Measurements from ENCODE around the gene C4orf50. TPM values are rescaled to one million over a fixed set of nuclear protein-coding genes. Genes with fewer than 3 reads are reported as not detected.

The C4orf50 gene
- total RNA-seq, 2 donors from 2014 or later, result 0.13 TPM; not detected in 1

DNA sequence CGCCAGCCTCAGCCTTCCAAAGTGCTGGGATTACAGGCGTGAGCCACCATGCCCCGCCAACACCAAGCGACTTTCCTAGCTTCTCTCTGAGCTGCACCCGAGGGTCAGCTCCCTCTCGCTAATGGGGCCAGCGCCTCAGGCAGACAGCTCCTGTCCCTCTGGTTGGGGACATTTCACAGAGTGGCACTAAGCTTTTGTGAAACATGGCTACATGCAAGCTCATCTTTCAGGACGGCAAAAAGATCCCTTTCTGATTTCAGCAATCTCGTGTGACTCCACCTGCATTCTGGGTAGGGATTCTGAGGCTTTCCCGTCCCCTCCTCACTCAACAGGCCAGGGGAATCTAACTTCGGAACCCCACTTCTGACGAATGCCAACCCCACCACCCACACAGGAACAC lies 31.0 kb upstream of the C4orf50 start:
- Histone ChIP-seq H3K9ac (ENCODE audit: low read depth in 2 of 2, low read length in 2 of 2) (no peak overlapping the region), H3K27me3 (no peaks in the 10 kb centered on the region), H3K4me1 (no peaks in the 10 kb centered on the region), H3K27ac (no peak overlapping the region), H3K4me3 (no peak overlapping the region), H3K36me3 (no peaks in the 10 kb centered on the region), H3K9me3 (no peaks in the 10 kb centered on the region)
- TF ChIP-seq, protein P1, sequence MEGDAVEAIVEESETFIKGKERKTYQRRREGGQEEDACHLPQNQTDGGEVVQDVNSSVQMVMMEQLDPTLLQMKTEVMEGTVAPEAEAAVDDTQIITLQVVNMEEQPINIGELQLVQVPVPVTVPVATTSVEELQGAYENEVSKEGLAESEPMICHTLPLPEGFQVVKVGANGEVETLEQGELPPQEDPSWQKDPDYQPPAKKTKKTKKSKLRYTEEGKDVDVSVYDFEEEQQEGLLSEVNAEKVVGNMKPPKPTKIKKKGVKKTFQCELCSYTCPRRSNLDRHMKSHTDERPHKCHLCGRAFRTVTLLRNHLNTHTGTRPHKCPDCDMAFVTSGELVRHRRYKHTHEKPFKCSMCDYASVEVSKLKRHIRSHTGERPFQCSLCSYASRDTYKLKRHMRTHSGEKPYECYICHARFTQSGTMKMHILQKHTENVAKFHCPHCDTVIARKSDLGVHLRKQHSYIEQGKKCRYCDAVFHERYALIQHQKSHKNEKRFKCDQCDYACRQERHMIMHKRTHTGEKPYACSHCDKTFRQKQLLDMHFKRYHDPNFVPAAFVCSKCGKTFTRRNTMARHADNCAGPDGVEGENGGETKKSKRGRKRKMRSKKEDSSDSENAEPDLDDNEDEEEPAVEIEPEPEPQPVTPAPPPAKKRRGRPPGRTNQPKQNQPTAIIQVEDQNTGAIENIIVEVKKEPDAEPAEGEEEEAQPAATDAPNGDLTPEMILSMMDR (IDR thresholded peaks at IDR 0.05), result no peak
- intact Hi-C loops (cut with DNase I), result no loop called here
- DNase-seq, result no peak

DNA sequence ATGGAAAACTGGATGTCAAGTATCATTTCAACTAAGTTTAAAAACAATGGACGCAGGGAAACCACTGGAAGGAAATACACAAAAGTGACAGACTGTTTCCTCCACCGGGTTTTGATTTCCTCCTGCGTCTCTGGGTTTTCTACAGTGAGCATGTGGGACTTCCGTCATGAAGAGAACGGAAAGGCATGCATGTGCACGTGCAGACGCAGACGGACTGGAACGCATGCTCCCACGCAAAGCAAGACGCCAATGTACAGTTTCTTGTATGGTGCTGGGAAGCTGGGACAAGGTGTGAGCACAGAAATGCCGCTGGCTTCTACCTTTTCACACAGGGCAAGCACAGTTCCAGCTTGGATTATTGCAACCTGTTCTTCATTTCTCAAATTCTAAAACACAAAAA lies 30.3 kb upstream of the C4orf50 start:
- no peak for DNase-seq
- Histone ChIP-seq H3K9ac (ENCODE audit: low read depth in 2 of 2, low read length in 2 of 2) (no peak overlapping the region), H3K36me3 (no peaks in the 10 kb centered on the region), H3K27me3 (no peaks in the 10 kb centered on the region), H3K4me1 (no peaks in the 10 kb centered on the region), H3K9me3 (no peaks in the 10 kb centered on the region), H3K4me3 (no peak overlapping the region), H3K27ac (no peak overlapping the region)
- intact Hi-C loops (cut with DNase I), result no loop called here
- TF ChIP-seq, protein P1 (IDR thresholded peaks at IDR 0.05), result no peak

DNA sequence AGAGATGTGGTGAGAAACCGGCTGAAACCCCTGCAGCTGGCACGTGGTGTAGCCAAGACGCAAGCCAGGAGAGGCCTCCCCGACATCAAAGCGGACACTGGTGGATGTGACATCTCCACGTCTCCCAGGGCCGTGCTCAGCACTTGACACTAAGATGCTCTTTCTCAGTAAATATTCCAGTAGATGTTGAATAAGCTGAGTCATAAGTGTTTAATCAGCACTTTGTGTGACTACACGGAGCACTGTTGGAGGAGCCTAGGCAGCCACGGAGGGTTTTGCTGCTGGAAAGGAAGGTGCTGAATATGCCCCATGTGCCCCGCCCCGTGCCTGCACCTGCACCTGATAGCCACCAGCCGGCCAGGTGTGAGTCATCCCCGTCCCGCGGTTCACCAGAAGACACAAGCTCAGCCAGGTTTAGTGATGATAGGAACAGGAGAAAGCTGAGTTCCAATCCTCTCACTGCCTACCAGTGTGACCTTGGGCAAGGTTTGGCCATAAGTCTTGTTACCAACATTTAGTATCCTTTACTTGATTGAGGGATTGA lies 29.0 kb upstream of the C4orf50 start:
- Histone ChIP-seq H3K9ac (ENCODE audit: low read depth in 2 of 2, low read length in 2 of 2) (no peak overlapping the region), H3K27me3 (no peaks in the 10 kb centered on the region), H3K36me3 (no peaks in the 10 kb centered on the region), H3K27ac (no peak overlapping the region), H3K4me1 (no peaks in the 10 kb centered on the region), H3K9me3 (no peaks in the 10 kb centered on the region), H3K4me3 (no peak overlapping the region)
- intact Hi-C loops (cut with DNase I), result no loop called here
- TF ChIP-seq, protein P1 (IDR thresholded peaks at IDR 0.05), result no peak
- DNase-seq, result no peak

DNA sequence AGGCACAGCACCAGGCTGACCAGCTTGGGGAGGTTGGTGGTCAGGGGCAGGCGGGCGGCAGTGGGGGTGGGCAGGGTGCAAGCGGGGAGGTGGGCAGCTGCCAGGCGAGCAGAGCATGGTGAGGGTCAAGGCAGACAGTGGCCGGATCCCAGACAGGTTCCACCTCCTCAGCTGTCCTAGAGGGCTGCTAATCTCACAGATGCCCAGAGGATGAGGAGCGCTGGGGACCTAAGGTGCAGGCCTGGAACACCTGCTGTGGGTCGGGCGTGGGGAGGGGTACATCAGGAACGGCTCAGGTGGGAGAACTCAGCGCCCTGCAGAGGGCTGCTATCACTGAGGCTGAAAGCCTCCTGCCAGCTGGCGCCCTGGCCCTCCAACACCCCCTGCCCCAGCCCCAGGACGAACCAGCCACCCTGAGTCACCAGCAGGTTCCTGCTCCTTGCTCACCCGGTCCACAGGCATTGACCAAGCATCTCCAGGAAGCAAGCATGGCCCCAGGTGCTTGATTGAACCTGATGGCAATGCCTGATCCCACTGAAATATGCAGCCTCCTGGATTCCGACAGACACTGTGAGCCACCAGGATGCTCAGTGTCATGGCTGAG lies 28.4 kb upstream of the C4orf50 start:
- H3K27ac ChIP-seq, result no peak overlapping the region
- no peaks in the 10 kb centered on the region for H3K4me1 ChIP-seq
- no peak for DNase-seq
- H3K4me3 ChIP-seq, result no peak overlapping the region
- H3K27me3 ChIP-seq, result no peaks in the 10 kb centered on the region
- TF ChIP-seq, protein P1 (IDR thresholded peaks at IDR 0.05), result no peak
- intact Hi-C loops (cut with DNase I), result no loop called here
- no peak overlapping the region for H3K9ac ChIP-seq (ENCODE audit: low read depth in 2 of 2, low read length in 2 of 2)
- no peaks in the 10 kb centered on the region for H3K9me3 ChIP-seq
- no peaks in the 10 kb centered on the region for H3K36me3 ChIP-seq

DNA sequence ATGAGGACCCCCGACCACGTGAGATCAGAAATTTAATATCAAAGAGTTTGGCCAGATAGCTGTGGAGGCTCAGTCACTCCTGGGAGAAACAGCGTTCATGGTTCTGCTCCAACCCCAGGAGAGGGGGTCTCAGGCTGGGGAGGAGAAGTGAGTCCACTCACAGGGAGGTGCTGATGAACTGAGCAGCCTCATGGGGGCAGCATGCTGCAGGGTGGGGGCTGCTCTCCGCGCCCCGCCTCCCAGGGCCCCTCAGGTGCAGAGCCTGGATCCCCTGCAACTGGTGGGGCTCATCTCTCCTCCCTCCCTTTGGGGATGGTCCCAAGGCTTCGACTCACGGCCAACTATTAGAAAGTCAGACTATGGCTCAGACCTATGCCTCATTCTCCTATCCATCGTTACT lies 26.6 kb upstream of the C4orf50 start:
- no peaks in the 10 kb centered on the region for H3K9me3 ChIP-seq
- H3K36me3 ChIP-seq, result no peaks in the 10 kb centered on the region
- intact Hi-C loops (cut with DNase I), result no loop called here
- no peak overlapping the region for H3K9ac ChIP-seq (ENCODE audit: low read depth in 2 of 2, low read length in 2 of 2)
- no peaks in the 10 kb centered on the region for H3K27me3 ChIP-seq
- TF ChIP-seq, protein P1 (IDR thresholded peaks at IDR 0.05), result no peak
- no peaks in the 10 kb centered on the region for H3K4me1 ChIP-seq
- no peak overlapping the region for H3K27ac ChIP-seq
- no peak overlapping the region for H3K4me3 ChIP-seq
- no peak for DNase-seq

Measured in colonic mucosa (tissue), 4 donors.